Glomerular visceral epithelial cell (primary cell): Measurements from ENCODE around the gene ZNF365.
A peak's percentile ranks its signal among the peaks of the same experiment; 100 is the strongest.
"Not testable (repeated sequence)": the region's sequence is repeated elsewhere in the genome, so short reads cannot be mapped to it uniquely, and the experiment has no call there.

Experiments
- DNase-seq: peaks from one replicate; pipeline ENCODE4 v3.0.0-alpha.2; 2016; ENCODE audit errors: extremely low spot score

ZNF365 gene

GRCh38 chr10:62373995-62374861 lies at the start of gene ZNF365:
Gene ZNF365 (plus strand): TSS chr10:62374369. CDS start chr10:62376194, 1,825 bp downstream.
- peak; percentile 53 for DNase-seq

GRCh38 chr10:62326176-62326575 lies 48.0 kb upstream of the ZNF365 start:
- DNase-seq: no peak

- no peak for DNase-seq
Observed at GRCh38 chr10:62327885-62328284, 46.3 kb upstream of the ZNF365 start.

GRCh38 chr10:62330213-62330612 lies 44.0 kb upstream of the ZNF365 start:
- no peak for DNase-seq

GRCh38 chr10:62332406-62332805 lies 41.8 kb upstream of the ZNF365 start:
- DNase-seq: no peak

- DNase-seq: no peak
Observed at GRCh38 chr10:62333135-62333889, 40.9 kb upstream of the ZNF365 start.

GRCh38 chr10:62333988-62334682 lies 40.0 kb upstream of the ZNF365 start:
- no peak for DNase-seq

- DNase-seq: no peak
Observed at GRCh38 chr10:62335326-62335725, 38.8 kb upstream of the ZNF365 start.

GRCh38 chr10:62336404-62336803 lies 37.8 kb upstream of the ZNF365 start:
- DNase-seq: no peak

GRCh38 chr10:62341419-62341818 lies 32.8 kb upstream of the ZNF365 start:
- no peak for DNase-seq

- DNase-seq: no peak
Observed at GRCh38 chr10:62343000-62343399, 31.2 kb upstream of the ZNF365 start.

- DNase-seq: no peak
Observed at GRCh38 chr10:62348029-62348428, 26.1 kb upstream of the ZNF365 start.

- DNase-seq: no peak
Observed at GRCh38 chr10:62352356-62352970, 21.7 kb upstream of the ZNF365 start.

- DNase-seq: no peak
Observed at GRCh38 chr10:62354916-62355315, 19.3 kb upstream of the ZNF365 start.

- no peak for DNase-seq
Observed at GRCh38 chr10:62356447-62356846, 17.7 kb upstream of the ZNF365 start.

GRCh38 chr10:62358151-62358550 lies 16.0 kb upstream of the ZNF365 start:
- not testable (repeated sequence) for DNase-seq

- no peak for DNase-seq
Observed at GRCh38 chr10:62373639-62373994, 552 bp upstream of the ZNF365 start.

GRCh38 chr10:62374862-62375710 lies 917 bp downstream of the ZNF365 start:
- peak; percentile 44 for DNase-seq

GRCh38 chr10:62376071-62377025 lies 2.2 kb downstream of the ZNF365 start:
- DNase-seq: no peak

- no peak for DNase-seq
Observed at GRCh38 chr10:62377026-62377415, 2.9 kb downstream of the ZNF365 start.
